AG10803 (cell line): Measurements from ENCODE around the gene TUBGCP2.
A peak's percentile ranks its signal among the peaks of the same experiment; 100 is the strongest.

Experiments
- DNase-seq: peaks from one replicate; pipeline ENCODE4 v3.0.0; 2010; ENCODE audit warnings: low read depth
- H3K4me3 ChIP-seq: 2 replicates; pipeline ENCODE4 v1.5.1; 2011; ENCODE audit warnings: mild to moderate bottlenecking, low read length, control low read depth
- TF ChIP-seq, protein P1 (sequence below): conservative IDR thresholded peaks from 2 replicates; pipeline ENCODE4 v1.5.1; 2011; ENCODE audit warnings: mild to moderate bottlenecking, low read length, control low read depth, inconsistent platforms

TUBGCP2 gene

DNA sequence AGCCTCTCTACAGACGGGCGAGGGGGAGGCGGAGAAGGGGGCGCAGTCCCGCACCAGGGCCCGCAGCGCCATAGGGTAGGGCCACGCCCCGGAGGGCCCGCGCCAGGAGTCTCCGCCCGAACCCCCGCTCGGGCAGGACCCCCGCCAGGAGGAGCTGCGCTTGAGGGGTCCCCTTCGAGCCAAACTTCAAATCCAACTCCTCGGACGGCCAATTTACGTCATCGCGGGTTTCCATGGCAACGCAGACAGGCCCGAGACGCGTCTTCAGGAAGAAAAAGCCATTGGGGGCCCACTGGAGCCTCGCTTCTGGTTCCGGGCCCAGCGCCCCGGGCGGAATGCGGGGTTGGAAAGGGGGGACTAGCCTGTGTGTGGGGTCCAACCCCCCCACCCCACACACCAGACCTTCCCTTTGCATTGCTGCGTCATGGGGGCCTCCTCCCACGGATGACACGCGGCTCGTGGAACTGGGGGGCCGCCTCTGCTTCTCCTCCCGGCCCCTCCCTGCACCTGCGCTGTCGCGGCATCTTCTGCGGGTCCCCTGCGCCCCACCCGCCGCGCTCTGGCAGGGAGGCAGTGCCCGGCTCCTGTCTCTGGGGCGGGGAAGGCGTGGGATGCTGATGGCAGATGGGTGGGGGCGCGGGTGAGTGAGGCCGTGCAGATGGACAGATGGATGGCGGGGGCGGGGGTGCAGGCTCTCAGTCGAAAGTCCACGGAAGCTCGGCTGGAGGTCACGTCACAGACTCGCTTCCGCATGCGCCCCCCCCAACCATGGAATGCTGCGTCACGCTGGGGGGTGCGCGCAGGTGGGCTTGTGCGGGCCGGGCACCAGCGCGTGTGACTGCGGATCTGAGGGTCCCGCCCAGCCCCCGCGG lies 26.8 kb upstream of the TUBGCP2 start:
- TF ChIP-seq, protein P1, sequence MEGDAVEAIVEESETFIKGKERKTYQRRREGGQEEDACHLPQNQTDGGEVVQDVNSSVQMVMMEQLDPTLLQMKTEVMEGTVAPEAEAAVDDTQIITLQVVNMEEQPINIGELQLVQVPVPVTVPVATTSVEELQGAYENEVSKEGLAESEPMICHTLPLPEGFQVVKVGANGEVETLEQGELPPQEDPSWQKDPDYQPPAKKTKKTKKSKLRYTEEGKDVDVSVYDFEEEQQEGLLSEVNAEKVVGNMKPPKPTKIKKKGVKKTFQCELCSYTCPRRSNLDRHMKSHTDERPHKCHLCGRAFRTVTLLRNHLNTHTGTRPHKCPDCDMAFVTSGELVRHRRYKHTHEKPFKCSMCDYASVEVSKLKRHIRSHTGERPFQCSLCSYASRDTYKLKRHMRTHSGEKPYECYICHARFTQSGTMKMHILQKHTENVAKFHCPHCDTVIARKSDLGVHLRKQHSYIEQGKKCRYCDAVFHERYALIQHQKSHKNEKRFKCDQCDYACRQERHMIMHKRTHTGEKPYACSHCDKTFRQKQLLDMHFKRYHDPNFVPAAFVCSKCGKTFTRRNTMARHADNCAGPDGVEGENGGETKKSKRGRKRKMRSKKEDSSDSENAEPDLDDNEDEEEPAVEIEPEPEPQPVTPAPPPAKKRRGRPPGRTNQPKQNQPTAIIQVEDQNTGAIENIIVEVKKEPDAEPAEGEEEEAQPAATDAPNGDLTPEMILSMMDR, result no peak
- peak; percentile 46 for DNase-seq
- H3K4me3 ChIP-seq, result peak overlapping the region; percentile 37

DNA sequence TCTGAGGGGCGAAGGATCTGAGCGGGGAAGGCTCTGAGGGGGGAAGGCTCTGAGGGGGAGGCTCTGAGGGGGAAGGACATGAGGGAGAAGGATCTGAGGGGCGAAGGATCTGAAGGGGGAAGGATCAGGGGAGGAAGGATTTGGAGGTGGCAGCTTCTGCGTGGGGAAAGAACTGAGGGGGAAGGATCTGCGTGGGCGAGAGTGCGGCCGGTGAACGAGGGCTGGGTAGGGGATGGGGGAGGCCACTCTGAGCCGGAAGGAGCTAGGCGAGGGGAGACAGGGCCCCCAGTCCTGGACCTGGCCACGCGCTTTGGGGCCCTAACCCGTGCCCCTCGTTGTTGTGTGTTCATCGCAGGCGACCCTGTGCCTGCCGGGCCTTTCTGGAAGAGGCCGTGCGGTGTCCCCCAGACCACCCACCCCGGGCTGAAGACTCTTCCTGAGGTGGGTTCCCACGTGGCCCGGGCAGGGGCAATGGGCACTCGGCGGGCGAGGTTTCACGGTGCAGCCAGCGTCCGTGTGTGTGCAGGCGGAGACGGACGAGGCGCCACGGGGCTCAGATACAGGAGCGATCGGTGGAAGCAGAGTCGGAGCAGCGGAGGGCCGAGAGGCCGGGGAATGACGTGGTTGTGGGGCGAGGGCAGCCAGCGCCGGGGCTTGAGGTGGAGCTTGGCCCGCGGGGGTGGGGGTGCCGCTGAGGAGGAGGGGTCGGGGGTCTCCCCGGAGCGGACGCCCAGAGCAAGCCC lies 26.0 kb upstream of the TUBGCP2 start:
- DNase-seq, result no peak
- H3K4me3 ChIP-seq, result no peak overlapping the region; the same call in none of the 2 replicates
- TF ChIP-seq, protein P1, result no peak

DNA sequence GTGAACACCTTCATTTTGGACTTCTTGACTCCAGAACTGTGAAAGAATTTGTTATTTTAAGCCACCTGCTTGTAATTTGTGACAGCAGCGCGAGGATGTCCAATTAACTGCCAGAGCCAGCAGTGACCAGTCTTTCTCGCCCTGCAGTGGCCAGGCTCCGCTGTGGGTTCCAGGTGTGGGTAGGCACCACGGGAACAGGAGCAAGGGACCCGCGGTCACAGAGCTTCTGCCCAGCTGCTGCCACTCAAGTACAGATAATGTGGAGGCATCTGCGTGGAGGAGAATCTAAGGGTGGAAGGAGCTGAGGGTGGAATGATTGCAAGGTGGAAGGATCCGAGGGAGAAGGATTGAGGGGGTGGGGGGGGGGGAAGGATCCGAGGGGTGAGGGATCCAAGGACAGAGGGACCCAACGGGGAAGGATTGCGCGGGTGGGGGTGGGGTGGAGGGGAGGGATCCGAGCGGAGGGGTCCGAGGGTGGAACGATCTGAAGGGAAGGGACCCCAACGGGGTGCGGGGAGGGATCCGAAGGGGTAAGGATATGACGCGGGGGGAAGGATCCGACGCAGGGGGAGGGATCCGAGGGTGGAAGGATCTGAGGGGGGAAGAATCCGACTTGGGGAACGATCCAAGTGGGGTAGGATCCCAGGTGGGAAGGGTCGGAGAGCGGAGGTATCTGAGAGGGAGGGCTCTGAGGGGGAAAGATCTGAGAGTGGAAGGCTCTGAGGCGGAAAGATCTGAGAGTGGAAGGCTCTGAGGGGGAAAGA lies 24.4 kb upstream of the TUBGCP2 start:
- no peak for DNase-seq
- no peak overlapping the region for H3K4me3 ChIP-seq
- TF ChIP-seq, protein P1, result no peak

DNA sequence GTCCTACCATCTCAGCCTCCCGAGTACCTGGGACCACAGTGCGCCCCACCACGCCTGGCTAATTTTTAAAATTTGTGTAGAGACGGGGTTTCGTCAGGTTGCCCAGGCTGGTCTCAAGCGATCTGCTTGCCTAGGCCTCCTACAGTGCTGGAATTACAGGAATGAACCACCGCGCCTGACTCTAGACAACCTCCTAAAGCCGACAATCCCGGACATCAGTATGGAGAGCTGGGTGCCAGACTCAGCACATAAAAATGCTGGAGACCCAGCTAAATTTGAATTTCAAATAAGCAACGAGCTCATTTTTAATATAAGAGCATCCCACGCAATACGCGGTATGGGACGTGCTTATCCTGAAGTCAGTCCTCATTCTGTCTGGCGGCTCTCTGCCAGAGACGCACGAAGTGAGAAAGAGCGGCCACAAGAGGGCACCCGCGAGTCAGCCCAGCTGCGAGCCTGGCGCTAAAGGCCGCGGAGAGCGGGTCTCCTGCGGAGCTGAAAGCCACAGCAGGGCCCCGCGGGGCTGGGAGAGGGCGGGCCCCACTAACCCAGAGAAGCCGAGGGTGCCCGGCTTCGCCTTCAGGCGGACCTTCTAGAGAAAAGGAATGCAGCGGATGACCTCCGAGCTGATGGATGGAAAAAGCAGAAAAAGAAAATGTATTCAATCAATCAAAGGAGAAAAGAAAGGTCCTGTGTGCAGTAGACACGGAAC lies 21.0 kb upstream of the TUBGCP2 start:
- peak; percentile 74 for DNase-seq
- H3K4me3 ChIP-seq, result peak overlapping the region; percentile 41
- TF ChIP-seq, protein P1, result peak; percentile 82

DNA sequence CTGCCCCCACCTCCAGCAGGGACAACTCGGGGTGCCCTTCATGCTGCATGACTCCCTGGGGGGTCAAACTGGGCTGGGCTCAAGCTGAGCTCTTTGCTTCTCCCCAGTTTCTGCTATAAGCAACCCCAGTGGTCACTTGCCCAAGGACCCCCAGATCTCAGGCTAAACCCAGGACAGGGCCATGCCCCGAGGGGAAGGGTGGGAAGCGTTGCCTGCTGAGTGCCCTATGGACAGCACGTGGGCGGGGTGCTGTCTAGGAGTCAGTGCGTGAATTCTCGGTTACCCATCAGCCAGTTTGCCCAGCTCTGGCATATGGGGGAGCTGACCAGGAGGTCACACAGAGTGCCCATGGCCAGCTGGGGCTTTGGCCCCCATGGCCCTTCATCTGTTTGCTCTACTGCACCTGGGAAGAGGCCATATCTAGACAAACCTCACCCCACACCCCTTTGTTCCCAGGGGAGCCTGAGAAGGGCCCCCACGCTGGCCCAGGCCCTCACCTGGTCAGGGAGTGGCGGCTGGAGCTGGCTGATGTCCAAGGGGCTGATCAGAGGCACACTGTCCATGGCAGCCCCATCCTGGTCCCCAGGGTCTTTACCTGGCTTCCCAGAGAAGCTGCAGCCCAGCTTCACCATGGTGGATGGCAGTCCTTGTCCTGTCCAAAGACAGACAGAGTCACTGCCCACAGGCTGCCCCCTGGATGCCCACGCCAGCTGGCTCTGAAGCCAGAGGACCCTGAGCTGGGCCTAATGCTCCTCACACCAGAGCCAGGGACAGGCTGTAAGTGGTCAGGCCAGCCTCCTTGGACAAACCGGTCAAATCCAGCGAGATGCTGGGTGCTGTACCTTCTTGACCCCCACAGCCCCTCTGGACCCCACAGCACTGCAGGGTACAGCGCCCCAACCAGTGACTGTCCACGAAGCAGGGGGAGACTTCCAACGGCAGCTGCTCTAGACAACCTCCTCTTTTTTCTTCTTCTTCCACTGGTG lies 20.0 kb upstream of the TUBGCP2 start:
- TF ChIP-seq, protein P1, result no peak
- no peak overlapping the region for H3K4me3 ChIP-seq
- no peak for DNase-seq
